ENCODE data around the gene PACSIN2. TPM values are rescaled to one million over a fixed set of nuclear protein-coding genes. Genes with fewer than 3 reads are reported as not detected.

Gene PACSIN2
- total and polyA plus RNA-seq, 7 experiments from 2014 or later: 26.6 to 62.5 (median 36.3) TPM

GRCh38 chr22:42910221-42910942, 104.6 kb downstream of the PACSIN2 start:
- Histone ChIP-seq H3K4me1 (ENCODE audit: control insufficient read depth in 2 of 2, insufficient read depth in 2 of 2, low read length in 2 of 2) (no peaks in the 10 kb centered on the region), H3K36me3 (ENCODE audit: control insufficient read depth in 2 of 3, insufficient read depth in 3 of 3, low read length in 3 of 3) (peaks cover 0 to 45% (median 0%) of the 10 kb centered on the region in 3 experiments), H3K4me3 (ENCODE audit: low read length) (no peak overlapping the region), H3K27ac (ENCODE audit: low read depth, low read length) (no peak overlapping the region), H3K27me3 (ENCODE audit: control insufficient read depth in 2 of 2, insufficient read depth in 2 of 2, low read length in 2 of 2) (no peaks in the 10 kb centered on the region), H3K9me3 (ENCODE audit: control insufficient read depth in 2 of 3, low read length in 3 of 3) (no peaks in the 10 kb centered on the region)
- no peaks in the 10 kb centered on the region for H3K27me3 Mint-ChIP-seq
- CTCF ChIA-PET: no interaction called here
- intact Hi-C loops (cut with micrococcal nuclease): no loop called here
- no peak overlapping the region for H3K4me3 Mint-ChIP-seq
- H3K9me3 Mint-ChIP-seq: no peaks in the 10 kb centered on the region
- POLR2A ChIA-PET: no interaction called here
- peaks cover 0 to 13% (median 6%) of the 10 kb centered on the region in 7 donors for H3K4me1 Mint-ChIP-seq
- ATAC-seq: no peak
- H3K36me3 Mint-ChIP-seq: peaks cover 0 to 40% (median 5%) of the 10 kb centered on the region in 5 donors
- H3K27ac Mint-ChIP-seq: peak overlapping the region in 1 of 9 donors; percentile 12
- DNase-seq: no peak

- intact Hi-C loops (cut with micrococcal nuclease): no loop called here
- ATAC-seq: no peak
- H3K4me1 ChIP-seq (ENCODE audit: control insufficient read depth in 2 of 2, insufficient read depth in 2 of 2, low read length in 2 of 2): no peaks in the 10 kb centered on the region
- H3K27me3 ChIP-seq (ENCODE audit: control insufficient read depth in 2 of 2, insufficient read depth in 2 of 2, low read length in 2 of 2): no peaks in the 10 kb centered on the region
- Mint-ChIP-seq H3K4me1 (peaks cover 0 to 12% (median 0%) of the 10 kb centered on the region in 7 donors), H3K27me3 (no peaks in the 10 kb centered on the region), H3K9me3 (no peaks in the 10 kb centered on the region), H3K27ac (no peak overlapping the region), H3K36me3 (peaks cover 0 to 40% (median 5%) of the 10 kb centered on the region in 5 donors), H3K4me3 (no peak overlapping the region)
- no peak overlapping the region for H3K4me3 ChIP-seq (ENCODE audit: low read length)
- DNase-seq: no peak
- ChIA-PET POLR2A (no interaction called here), CTCF (interaction anchor here (0.6 kb wide), 1 partner anchor 133 kb away, joined by 3 read pairs; no protein-coding TSS in a partner anchor)
- H3K36me3 ChIP-seq (ENCODE audit: control insufficient read depth in 2 of 3, insufficient read depth in 3 of 3, low read length in 3 of 3): peaks cover 0 to 45% (median 0%) of the 10 kb centered on the region in 3 experiments
- H3K27ac ChIP-seq (ENCODE audit: low read depth, low read length): no peak overlapping the region
- H3K9me3 ChIP-seq (ENCODE audit: control insufficient read depth in 2 of 3, low read length in 3 of 3): no peaks in the 10 kb centered on the region
Measured at GRCh38 chr22:42909363-42910058, 105.4 kb downstream of the PACSIN2 start.

- CTCF ChIA-PET: interaction anchor here (0.6 kb wide), 1 partner anchor 10 kb away, joined by 3 read pairs; no protein-coding TSS in a partner anchor
- no peak for ATAC-seq
- H3K36me3 ChIP-seq (ENCODE audit: control insufficient read depth in 2 of 3, insufficient read depth in 3 of 3, low read length in 3 of 3): peaks cover 0 to 45% (median 0%) of the 10 kb centered on the region in 3 experiments
- H3K4me3 Mint-ChIP-seq: no peak overlapping the region
- H3K27ac Mint-ChIP-seq: no peak overlapping the region
- peaks cover 0 to 18% (median 0%) of the 10 kb centered on the region in 7 donors for H3K4me1 Mint-ChIP-seq
- H3K27me3 Mint-ChIP-seq: no peaks in the 10 kb centered on the region
- H3K4me3 ChIP-seq (ENCODE audit: low read length): no peak overlapping the region
- DNase-seq: no peak
- H3K4me1 ChIP-seq (ENCODE audit: control insufficient read depth in 2 of 2, insufficient read depth in 2 of 2, low read length in 2 of 2): no peaks in the 10 kb centered on the region
- POLR2A ChIA-PET: no interaction called here
- intact Hi-C loops (cut with micrococcal nuclease): no loop called here
- H3K9me3 ChIP-seq (ENCODE audit: control insufficient read depth in 2 of 3, low read length in 3 of 3): no peaks in the 10 kb centered on the region
- no peak overlapping the region for H3K27ac ChIP-seq (ENCODE audit: low read depth, low read length)
- H3K36me3 Mint-ChIP-seq: peaks cover 0 to 40% (median 5%) of the 10 kb centered on the region in 5 donors
- H3K27me3 ChIP-seq (ENCODE audit: control insufficient read depth in 2 of 2, insufficient read depth in 2 of 2, low read length in 2 of 2): no peaks in the 10 kb centered on the region
- no peaks in the 10 kb centered on the region for H3K9me3 Mint-ChIP-seq
Measured at GRCh38 chr22:42908374-42908746, 106.6 kb downstream of the PACSIN2 start.

- CTCF ChIA-PET: interaction anchor here (0.6 kb wide), 1 partner anchor 11 kb away, joined by 3 read pairs; no protein-coding TSS in a partner anchor
- Mint-ChIP-seq H3K36me3 (peaks cover 0 to 40% (median 5%) of the 10 kb centered on the region in 5 donors), H3K27ac (no peak overlapping the region), H3K27me3 (no peaks in the 10 kb centered on the region), H3K4me1 (peaks cover 0 to 18% (median 0%) of the 10 kb centered on the region in 7 donors), H3K4me3 (no peak overlapping the region), H3K9me3 (no peaks in the 10 kb centered on the region)
- Histone ChIP-seq H3K27ac (ENCODE audit: low read depth, low read length) (no peak overlapping the region), H3K9me3 (ENCODE audit: control insufficient read depth in 2 of 3, low read length in 3 of 3) (no peaks in the 10 kb centered on the region), H3K4me3 (ENCODE audit: low read length) (no peak overlapping the region), H3K4me1 (ENCODE audit: control insufficient read depth in 2 of 2, insufficient read depth in 2 of 2, low read length in 2 of 2) (no peaks in the 10 kb centered on the region), H3K36me3 (ENCODE audit: control insufficient read depth in 2 of 3, insufficient read depth in 3 of 3, low read length in 3 of 3) (peaks cover 0 to 45% (median 0%) of the 10 kb centered on the region in 3 experiments), H3K27me3 (ENCODE audit: control insufficient read depth in 2 of 2, insufficient read depth in 2 of 2, low read length in 2 of 2) (no peaks in the 10 kb centered on the region)
- POLR2A ChIA-PET: no interaction called here
- DNase-seq (no peak), ATAC-seq (no peak)
- intact Hi-C loops (cut with micrococcal nuclease): no loop called here
Measured at GRCh38 chr22:42907404-42908373, 107.3 kb downstream of the PACSIN2 start.

- Mint-ChIP-seq H3K4me3 (no peak overlapping the region), H3K36me3 (peaks cover 0 to 38% (median 5%) of the 10 kb centered on the region in 5 donors), H3K27me3 (no peaks in the 10 kb centered on the region), H3K9me3 (no peaks in the 10 kb centered on the region), H3K27ac (peak overlapping the region in 1 of 9 donors; percentile 16), H3K4me1 (peaks cover 0 to 18% (median 0%) of the 10 kb centered on the region in 7 donors)
- no peaks in the 10 kb centered on the region for H3K4me1 ChIP-seq (ENCODE audit: control insufficient read depth in 2 of 2, insufficient read depth in 2 of 2, low read length in 2 of 2)
- no peaks in the 10 kb centered on the region for H3K9me3 ChIP-seq (ENCODE audit: control insufficient read depth in 2 of 3, low read length in 3 of 3)
- H3K27me3 ChIP-seq (ENCODE audit: control insufficient read depth in 2 of 2, insufficient read depth in 2 of 2, low read length in 2 of 2): no peaks in the 10 kb centered on the region
- peaks cover 0 to 46% (median 0%) of the 10 kb centered on the region in 3 experiments for H3K36me3 ChIP-seq (ENCODE audit: control insufficient read depth in 2 of 3, insufficient read depth in 3 of 3, low read length in 3 of 3)
- H3K4me3 ChIP-seq (ENCODE audit: low read length): no peak overlapping the region
- ChIA-PET CTCF (no interaction called here), POLR2A (no interaction called here)
- ATAC-seq (no peak), DNase-seq (no peak)
- H3K27ac ChIP-seq (ENCODE audit: low read depth, low read length): no peak overlapping the region
- intact Hi-C loops (cut with micrococcal nuclease): no loop called here
Measured at GRCh38 chr22:42906605-42907348, 108.2 kb downstream of the PACSIN2 start.

Measured in naive thymus-derived CD4-positive, alpha-beta T cell (primary cell).